Colonic mucosa (tissue), 4 donors: ENCODE data around the gene PPP1R13B. TPM values are rescaled to one million over a fixed set of nuclear protein-coding genes. Genes with fewer than 3 reads are reported as not detected.

Experiments
- DNase-seq: peaks from one replicate; pipeline ENCODE4 v3.0.0-alpha.2; 2020
- H3K27ac ChIP-seq: fragments of 200-600 bp; one replicate; pipeline ENCODE4 v1.8.0; 2021
- H3K27me3 ChIP-seq: fragments of 200-600 bp; one replicate; pipeline ENCODE4 v1.8.0; 2021
- H3K36me3 ChIP-seq: fragments of 200-600 bp; one replicate; pipeline ENCODE4 v1.8.0; 2021
- H3K4me1 ChIP-seq: fragments of 200-600 bp; one replicate; pipeline ENCODE4 v1.8.0; 2021; ENCODE audit warnings: mild to moderate bottlenecking
- H3K4me3 ChIP-seq: fragments of 200-600 bp; one replicate; pipeline ENCODE4 v1.8.0; 2021
- H3K9ac ChIP-seq, 2 donors: one replicate each; pipeline ENCODE4 v1.7.0; 2013; ENCODE audit warnings: control low read depth in 2 of 2, low read depth in 2 of 2, low read length in 2 of 2
- H3K9me3 ChIP-seq: fragments of 200-600 bp; one replicate; pipeline ENCODE4 v1.8.0; 2021
- CTCF ChIP-seq: fragments of 200-600 bp; IDR thresholded peaks from one replicate; pipeline ENCODE4 v1.8.0; 2022; ENCODE audit warnings: antibody characterized with exemption, mild to moderate bottlenecking
- intact Hi-C: fragments of 100-400 bp; cut with DNase I; formaldehyde crosslinking; loops from one replicate; pipeline ENCODE4 v1.14.1; 2022
- total RNA-seq, 2 donors: library from RNA; stranded (reverse); fragmentation: NEBNext Ultra II Directional in 1 of 2; extraction: Animal tissue kit (Norgen Biotek cat#: 25700) in 1 of 2; gene quantifications; one replicate each; pipeline ENCODE4 v1.2.1, GENCODE V29; 2021
- donor health status: healthy.
- donor health status: DM: no; HTN: no; CAD: no.
- donor health status: DM: no; HTN: no; CAD: no.

Gene PPP1R13B
- total RNA-seq, 2 donors from 2014 or later, result 41.1 to 48.3 TPM

GRCh38 chr14:103688906-103689902, 158.2 kb downstream of the PPP1R13B start:
- no peaks in the 10 kb centered on the region for H3K9me3 ChIP-seq
- no peak overlapping the region for H3K27ac ChIP-seq
- TF ChIP-seq CTCF, result no peak
- H3K4me3 ChIP-seq, result no peak overlapping the region
- peaks cover 3% of the 10 kb centered on the region for H3K4me1 ChIP-seq
- H3K27me3 ChIP-seq, result no peaks in the 10 kb centered on the region
- intact Hi-C loops, result no loop called here
- DNase-seq, result no peak
- H3K9ac ChIP-seq, result no peak overlapping the region
- H3K36me3 ChIP-seq, result peaks cover 6% of the 10 kb centered on the region

DNA sequence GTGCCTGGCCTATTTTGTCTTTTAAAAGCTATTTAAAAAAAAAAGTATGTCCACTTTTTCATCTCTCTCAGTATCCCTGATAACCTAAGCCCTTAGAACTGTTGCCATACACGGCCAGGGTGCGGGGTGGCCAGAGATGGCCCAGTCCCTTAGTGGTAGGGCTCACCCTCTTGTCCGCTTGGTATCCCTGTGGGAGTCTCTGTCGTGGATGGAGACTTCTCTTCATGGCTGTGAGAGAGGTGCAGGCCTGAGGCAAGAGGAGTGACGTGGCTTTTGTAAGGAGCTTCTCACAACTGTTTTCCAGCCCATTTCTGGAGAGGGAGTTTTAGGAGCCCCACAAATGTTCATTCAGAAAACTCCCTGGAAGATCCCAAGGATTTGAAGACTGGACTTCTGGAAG, 158.9 kb downstream of the PPP1R13B start:
- Histone ChIP-seq H3K36me3 (peaks cover 6% of the 10 kb centered on the region), H3K9me3 (no peaks in the 10 kb centered on the region), H3K27ac (no peak overlapping the region), H3K4me1 (no peaks in the 10 kb centered on the region), H3K27me3 (no peaks in the 10 kb centered on the region), H3K9ac (no peak overlapping the region), H3K4me3 (no peak overlapping the region)
- DNase-seq, result no peak
- no peak for TF ChIP-seq CTCF
- intact Hi-C loops, result no loop called here

DNA sequence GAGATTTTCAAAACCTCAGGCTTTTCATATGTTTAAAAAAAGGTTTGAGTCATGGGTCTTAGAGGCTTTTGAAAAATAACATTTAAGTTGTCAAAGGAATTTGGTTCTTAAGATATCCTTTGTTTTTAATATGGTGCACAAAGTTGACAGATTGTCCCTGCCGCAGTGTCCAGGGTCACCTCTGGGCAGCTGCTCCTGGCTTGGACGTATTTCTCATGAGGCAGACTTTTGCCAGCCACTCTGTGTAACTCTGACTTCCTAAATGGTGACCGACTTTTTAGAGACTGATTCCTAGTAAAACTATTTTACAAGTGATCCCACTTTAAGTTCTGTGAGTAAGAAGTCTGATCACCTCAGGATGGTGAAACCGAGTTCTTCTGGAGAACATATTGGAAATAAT, 159.7 kb downstream of the PPP1R13B start:
- Histone ChIP-seq H3K9me3 (no peaks in the 10 kb centered on the region), H3K27ac (no peak overlapping the region), H3K36me3 (peaks cover 10% of the 10 kb centered on the region), H3K9ac (no peak overlapping the region), H3K4me3 (no peak overlapping the region), H3K4me1 (no peaks in the 10 kb centered on the region), H3K27me3 (no peaks in the 10 kb centered on the region)
- intact Hi-C loops, result no loop called here
- no peak for DNase-seq
- no peak for TF ChIP-seq CTCF

GRCh38 chr14:103686831-103687485, 160.4 kb downstream of the PPP1R13B start:
- Histone ChIP-seq H3K27me3 (no peaks in the 10 kb centered on the region), H3K4me1 (no peaks in the 10 kb centered on the region), H3K9ac (no peak overlapping the region), H3K27ac (no peak overlapping the region), H3K36me3 (peaks cover 11% of the 10 kb centered on the region), H3K9me3 (no peaks in the 10 kb centered on the region), H3K4me3 (no peak overlapping the region)
- no peak for DNase-seq
- intact Hi-C loops, result no loop called here
- no peak for TF ChIP-seq CTCF

DNA sequence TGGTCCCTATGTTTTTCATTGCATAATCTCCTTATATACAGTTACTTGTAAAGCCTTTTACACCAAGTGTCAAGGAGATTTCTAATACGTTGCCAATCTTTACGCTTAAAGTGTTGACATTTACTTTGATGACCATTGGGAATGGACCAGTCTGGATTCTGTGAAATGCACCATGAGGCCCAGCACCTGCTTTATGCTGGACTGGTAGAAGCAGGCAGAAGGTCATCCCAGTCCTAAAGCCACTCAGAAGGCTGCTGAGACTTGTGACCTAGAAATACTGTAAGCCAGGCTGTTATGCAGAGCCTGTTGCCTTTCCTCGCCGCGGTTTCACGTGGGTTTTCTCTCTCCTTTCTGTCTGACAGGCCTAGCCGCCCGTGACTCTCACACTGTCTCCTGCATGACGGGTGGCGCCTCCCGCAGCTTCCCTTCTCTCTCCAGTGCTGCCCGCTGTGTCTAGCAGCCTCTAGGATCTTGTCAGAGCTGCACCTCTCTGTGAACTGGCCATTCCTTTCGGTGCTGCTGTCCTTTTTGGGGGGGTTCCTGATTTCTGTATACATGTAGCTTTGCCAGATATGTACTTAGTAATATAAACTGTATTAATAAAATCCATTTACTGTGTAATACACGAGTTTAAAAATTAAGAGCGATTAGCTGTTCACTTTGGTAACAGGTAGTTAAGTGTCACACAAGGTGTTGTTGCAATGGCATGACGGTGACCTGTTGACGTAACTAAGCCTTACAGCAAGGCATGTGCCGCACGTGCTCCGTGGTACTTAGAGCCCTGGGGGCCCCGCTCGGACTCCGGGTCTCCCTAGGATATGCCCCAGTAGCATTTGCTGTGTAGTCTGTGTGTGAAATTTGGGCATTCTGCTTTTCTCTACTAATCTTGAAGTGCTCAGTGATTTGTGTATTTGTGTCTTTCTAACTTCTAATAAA, 161.8 kb downstream of the PPP1R13B start:
- H3K9me3 ChIP-seq, result no peaks in the 10 kb centered on the region
- H3K4me1 ChIP-seq, result no peaks in the 10 kb centered on the region
- no peak overlapping the region for H3K4me3 ChIP-seq
- DNase-seq, result no peak
- peaks cover 16% of the 10 kb centered on the region for H3K36me3 ChIP-seq
- TF ChIP-seq CTCF, result no peak
- intact Hi-C loops, result no loop called here
- no peak overlapping the region for H3K9ac ChIP-seq
- H3K27me3 ChIP-seq, result no peaks in the 10 kb centered on the region
- H3K27ac ChIP-seq, result no peak overlapping the region
